Liver (tissue), 3 donors: ENCODE data around the gene ZER1.

ENCODE experiments used
- GABPA ChIP-seq, 2 donors: IDR thresholded peaks in 1 of 2; conservative IDR thresholded peaks in 1 of 2; 2 replicates each; pipeline ENCODE4 v1.6.1; 2016; ENCODE audit warnings: antibody characterized with exemption in 2 of 2, mild to moderate bottlenecking in 1 of 2, moderate library complexity in 1 of 2
- HNF4A ChIP-seq, 2 donors: conservative IDR thresholded peaks; 2 replicates each; pipeline ENCODE4 v1.6.1; 2016; ENCODE audit warnings: antibody characterized with exemption in 2 of 2, mild to moderate bottlenecking in 2 of 2
- JUND ChIP-seq, 2 donors: IDR thresholded peaks; 2 replicates each; pipeline ENCODE4 v1.6.1; 2016; ENCODE audit warnings: antibody characterized with exemption in 2 of 2
- TF ChIP-seq, protein P1 (sequence below): fragments of 150-350 bp; IDR thresholded peaks from 2 replicates; pipeline ENCODE4 v1.5.1; 2017; ENCODE audit warnings: improper control_type of control experiment, low read depth, low read length; ENCODE audit not compliant: missing input control
- TF ChIP-seq, protein P2 (sequence below): IDR thresholded peaks from 2 replicates; pipeline ENCODE4 v1.6.1; 2016; ENCODE audit warnings: antibody characterized with exemption
- TF ChIP-seq, protein P3 (sequence below): IDR thresholded peaks from 2 replicates; pipeline ENCODE4 v1.6.1; 2016; ENCODE audit warnings: antibody characterized with exemption, mild to moderate bottlenecking
- TF ChIP-seq, protein P4 (sequence below): IDR thresholded peaks from 2 replicates; pipeline ENCODE4 v1.6.1; 2016; ENCODE audit warnings: antibody characterized with exemption
- donor health status: healthy.
- donor health status: healthy.

DNA sequence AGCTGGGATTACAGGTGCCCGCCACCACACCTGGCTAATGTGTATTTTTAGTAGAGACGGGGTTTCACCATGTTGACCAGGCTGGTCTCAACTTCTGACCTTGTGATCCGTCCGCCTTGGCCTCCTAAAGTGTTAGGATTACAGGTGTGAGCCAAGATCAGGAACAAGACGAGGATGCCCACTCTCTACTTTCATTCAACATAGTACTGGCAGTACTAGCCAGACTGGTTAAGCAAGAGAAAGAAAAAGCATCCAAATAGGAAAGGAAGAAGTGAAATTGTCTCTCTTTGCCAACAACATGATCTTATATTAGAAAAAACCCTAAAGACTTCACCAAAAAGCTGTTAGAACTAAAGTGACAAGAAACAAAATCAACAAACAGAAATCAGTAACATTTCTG, 39.1 kb upstream of the ZER1 start:
- TF ChIP-seq, protein P1, sequence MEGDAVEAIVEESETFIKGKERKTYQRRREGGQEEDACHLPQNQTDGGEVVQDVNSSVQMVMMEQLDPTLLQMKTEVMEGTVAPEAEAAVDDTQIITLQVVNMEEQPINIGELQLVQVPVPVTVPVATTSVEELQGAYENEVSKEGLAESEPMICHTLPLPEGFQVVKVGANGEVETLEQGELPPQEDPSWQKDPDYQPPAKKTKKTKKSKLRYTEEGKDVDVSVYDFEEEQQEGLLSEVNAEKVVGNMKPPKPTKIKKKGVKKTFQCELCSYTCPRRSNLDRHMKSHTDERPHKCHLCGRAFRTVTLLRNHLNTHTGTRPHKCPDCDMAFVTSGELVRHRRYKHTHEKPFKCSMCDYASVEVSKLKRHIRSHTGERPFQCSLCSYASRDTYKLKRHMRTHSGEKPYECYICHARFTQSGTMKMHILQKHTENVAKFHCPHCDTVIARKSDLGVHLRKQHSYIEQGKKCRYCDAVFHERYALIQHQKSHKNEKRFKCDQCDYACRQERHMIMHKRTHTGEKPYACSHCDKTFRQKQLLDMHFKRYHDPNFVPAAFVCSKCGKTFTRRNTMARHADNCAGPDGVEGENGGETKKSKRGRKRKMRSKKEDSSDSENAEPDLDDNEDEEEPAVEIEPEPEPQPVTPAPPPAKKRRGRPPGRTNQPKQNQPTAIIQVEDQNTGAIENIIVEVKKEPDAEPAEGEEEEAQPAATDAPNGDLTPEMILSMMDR, result no peak
- TF ChIP-seq, protein P2, sequence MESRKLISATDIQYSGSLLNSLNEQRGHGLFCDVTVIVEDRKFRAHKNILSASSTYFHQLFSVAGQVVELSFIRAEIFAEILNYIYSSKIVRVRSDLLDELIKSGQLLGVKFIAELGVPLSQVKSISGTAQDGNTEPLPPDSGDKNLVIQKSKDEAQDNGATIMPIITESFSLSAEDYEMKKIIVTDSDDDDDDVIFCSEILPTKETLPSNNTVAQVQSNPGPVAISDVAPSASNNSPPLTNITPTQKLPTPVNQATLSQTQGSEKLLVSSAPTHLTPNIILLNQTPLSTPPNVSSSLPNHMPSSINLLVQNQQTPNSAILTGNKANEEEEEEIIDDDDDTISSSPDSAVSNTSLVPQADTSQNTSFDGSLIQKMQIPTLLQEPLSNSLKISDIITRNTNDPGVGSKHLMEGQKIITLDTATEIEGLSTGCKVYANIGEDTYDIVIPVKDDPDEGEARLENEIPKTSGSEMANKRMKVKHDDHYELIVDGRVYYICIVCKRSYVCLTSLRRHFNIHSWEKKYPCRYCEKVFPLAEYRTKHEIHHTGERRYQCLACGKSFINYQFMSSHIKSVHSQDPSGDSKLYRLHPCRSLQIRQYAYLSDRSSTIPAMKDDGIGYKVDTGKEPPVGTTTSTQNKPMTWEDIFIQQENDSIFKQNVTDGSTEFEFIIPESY, result no peak
- TF ChIP-seq, protein P3, sequence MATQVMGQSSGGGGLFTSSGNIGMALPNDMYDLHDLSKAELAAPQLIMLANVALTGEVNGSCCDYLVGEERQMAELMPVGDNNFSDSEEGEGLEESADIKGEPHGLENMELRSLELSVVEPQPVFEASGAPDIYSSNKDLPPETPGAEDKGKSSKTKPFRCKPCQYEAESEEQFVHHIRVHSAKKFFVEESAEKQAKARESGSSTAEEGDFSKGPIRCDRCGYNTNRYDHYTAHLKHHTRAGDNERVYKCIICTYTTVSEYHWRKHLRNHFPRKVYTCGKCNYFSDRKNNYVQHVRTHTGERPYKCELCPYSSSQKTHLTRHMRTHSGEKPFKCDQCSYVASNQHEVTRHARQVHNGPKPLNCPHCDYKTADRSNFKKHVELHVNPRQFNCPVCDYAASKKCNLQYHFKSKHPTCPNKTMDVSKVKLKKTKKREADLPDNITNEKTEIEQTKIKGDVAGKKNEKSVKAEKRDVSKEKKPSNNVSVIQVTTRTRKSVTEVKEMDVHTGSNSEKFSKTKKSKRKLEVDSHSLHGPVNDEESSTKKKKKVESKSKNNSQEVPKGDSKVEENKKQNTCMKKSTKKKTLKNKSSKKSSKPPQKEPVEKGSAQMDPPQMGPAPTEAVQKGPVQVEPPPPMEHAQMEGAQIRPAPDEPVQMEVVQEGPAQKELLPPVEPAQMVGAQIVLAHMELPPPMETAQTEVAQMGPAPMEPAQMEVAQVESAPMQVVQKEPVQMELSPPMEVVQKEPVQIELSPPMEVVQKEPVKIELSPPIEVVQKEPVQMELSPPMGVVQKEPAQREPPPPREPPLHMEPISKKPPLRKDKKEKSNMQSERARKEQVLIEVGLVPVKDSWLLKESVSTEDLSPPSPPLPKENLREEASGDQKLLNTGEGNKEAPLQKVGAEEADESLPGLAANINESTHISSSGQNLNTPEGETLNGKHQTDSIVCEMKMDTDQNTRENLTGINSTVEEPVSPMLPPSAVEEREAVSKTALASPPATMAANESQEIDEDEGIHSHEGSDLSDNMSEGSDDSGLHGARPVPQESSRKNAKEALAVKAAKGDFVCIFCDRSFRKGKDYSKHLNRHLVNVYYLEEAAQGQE, result no peak
- TF ChIP-seq HNF4A (conservative IDR thresholded peaks at IDR 0.05) (no peak), GABPA (IDR thresholded peaks at IDR 0.05 in 1 of 2, conservative IDR thresholded peaks at IDR 0.05 in 1 of 2) (no peak), JUND (IDR thresholded peaks at IDR 0.05) (no peak)
- TF ChIP-seq, protein P4, sequence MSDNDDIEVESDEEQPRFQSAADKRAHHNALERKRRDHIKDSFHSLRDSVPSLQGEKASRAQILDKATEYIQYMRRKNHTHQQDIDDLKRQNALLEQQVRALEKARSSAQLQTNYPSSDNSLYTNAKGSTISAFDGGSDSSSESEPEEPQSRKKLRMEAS, result no peak
